Measurements from ENCODE around the gene RBM26.

GRCh38 chr13:79423801-79424642 is 18.0 kb upstream of the RBM26 start:
- TF ChIP-seq EZH2 (IDR thresholded peaks at IDR 0.05; ENCODE audit: insufficient read depth, poor library complexity, severe bottlenecking) (no peak), EZH2phosphoT487 (IDR thresholded peaks at IDR 0.05; ENCODE audit: insufficient read depth, low read depth) (no peak)
